Calu3 (cell line): ENCODE measurements around the gene NISCH. TPM values are rescaled to one million over a fixed set of nuclear protein-coding genes. Genes with fewer than 3 reads are reported as not detected.

ENCODE experiments used
- BruUV-seq: library from RNA; stranded (reverse); fragments of 400-500 nt; replicated peaks from 2 replicates; lab custom pipeline; 2021; lab: Mats Ljungman, UMichigan
- CTCF ChIA-PET: fragments of 300-600 bp; sonication (Branson Sonifier 250); formaldehyde crosslinking; loops from one replicate; lab custom pipeline; 2022; ENCODE audit warnings: antibody characterized with exemption; lab: Charles Lee
- DNase-seq: peaks from one replicate; pipeline ENCODE4 v3.0.0; 2022
- H3K27ac Mint-ChIP-seq: one replicate; pipeline ENCODE4 v1.8.0; 2022; ENCODE audit warnings: mixed read lengths; ENCODE audit not compliant: unreplicated experiment
- H3K27me3 Mint-ChIP-seq: one replicate; pipeline ENCODE4 v1.8.0; 2022; ENCODE audit warnings: mixed read lengths; ENCODE audit not compliant: unreplicated experiment
- H3K36me3 Mint-ChIP-seq: one replicate; pipeline ENCODE4 v1.8.0; 2022; ENCODE audit warnings: mild to moderate bottlenecking, moderate library complexity, mixed read lengths; ENCODE audit not compliant: insufficient read depth, unreplicated experiment
- H3K4me1 Mint-ChIP-seq: one replicate; pipeline ENCODE4 v1.8.0; 2022; ENCODE audit warnings: mild to moderate bottlenecking, low read depth, mixed read lengths; ENCODE audit not compliant: unreplicated experiment
- H3K4me3 Mint-ChIP-seq: one replicate; pipeline ENCODE4 v1.8.0; 2022; ENCODE audit warnings: mild to moderate bottlenecking, low read depth, moderate library complexity, mixed read lengths; ENCODE audit not compliant: unreplicated experiment
- H3K9me3 Mint-ChIP-seq: one replicate; pipeline ENCODE4 v1.8.0; 2022; ENCODE audit warnings: low read depth, mixed read lengths; ENCODE audit not compliant: unreplicated experiment
- CTCF ChIP-seq: fragments of 200-600 bp; IDR thresholded peaks from one replicate; pipeline ENCODE4 v1.8.0; 2022; ENCODE audit warnings: antibody characterized with exemption; ENCODE audit not compliant: unreplicated experiment
- intact Hi-C: fragments of 100-400 bp; cut with micrococcal nuclease; formaldehyde crosslinking; loops from one replicate; pipeline ENCODE4 v1.10.0; 2022; ENCODE audit not compliant: unreplicated experiment
- total RNA-seq: library from RNA; stranded (reverse); gene quantifications from 2 replicates; pipeline ENCODE4 v1.2.3, GENCODE V29; 2022

NISCH gene
- total RNA-seq, 1 experiment from 2014 or later: 58.6 TPM

- CTCF ChIA-PET: no interaction called here
- H3K36me3 Mint-ChIP-seq: peaks cover 10% of the 10 kb centered on the region
- no peak overlapping the region for H3K27ac Mint-ChIP-seq
- H3K4me1 Mint-ChIP-seq: no peaks in the 10 kb centered on the region
- H3K9me3 Mint-ChIP-seq: no peaks in the 10 kb centered on the region
- no TSS peak for BruUV-seq
- H3K4me3 Mint-ChIP-seq: no peak overlapping the region
- no peak for TF ChIP-seq CTCF
- intact Hi-C loops: no loop called here
- DNase-seq: no peak
- H3K27me3 Mint-ChIP-seq: no peaks in the 10 kb centered on the region
These were observed 34.0 kb downstream of the NISCH start for GRCh38 chr3:52489453-52489852.

GRCh38 chr3:52490035-52490938 is 34.9 kb downstream of the NISCH start:
- CTCF ChIA-PET: no interaction called here
- no peaks in the 10 kb centered on the region for H3K27me3 Mint-ChIP-seq
- no peak overlapping the region for H3K27ac Mint-ChIP-seq
- intact Hi-C loops: no loop called here
- H3K36me3 Mint-ChIP-seq: peaks cover 8% of the 10 kb centered on the region
- H3K4me1 Mint-ChIP-seq: no peaks in the 10 kb centered on the region
- BruUV-seq: no TSS peak
- no peak for DNase-seq
- no peak for TF ChIP-seq CTCF
- no peak overlapping the region for H3K4me3 Mint-ChIP-seq
- no peaks in the 10 kb centered on the region for H3K9me3 Mint-ChIP-seq

- peaks cover 4% of the 10 kb centered on the region for H3K36me3 Mint-ChIP-seq
- no peak overlapping the region for H3K4me3 Mint-ChIP-seq
- no peak overlapping the region for H3K27ac Mint-ChIP-seq
- no peaks in the 10 kb centered on the region for H3K9me3 Mint-ChIP-seq
- BruUV-seq: no TSS peak
- DNase-seq: no peak
- TF ChIP-seq CTCF: no peak
- intact Hi-C loops: no loop called here
- H3K27me3 Mint-ChIP-seq: no peaks in the 10 kb centered on the region
- H3K4me1 Mint-ChIP-seq: no peaks in the 10 kb centered on the region
- CTCF ChIA-PET: no interaction called here
These were observed 35.6 kb downstream of the NISCH start for GRCh38 chr3:52490939-52491526.

GRCh38 chr3:52492059-52492458 is 36.7 kb downstream of the NISCH start:
- intact Hi-C loops: no loop called here
- no peaks in the 10 kb centered on the region for H3K4me1 Mint-ChIP-seq
- H3K27me3 Mint-ChIP-seq: no peaks in the 10 kb centered on the region
- CTCF ChIA-PET: no interaction called here
- H3K4me3 Mint-ChIP-seq: no peak overlapping the region
- no peak for DNase-seq
- TF ChIP-seq CTCF: no peak
- peaks cover 4% of the 10 kb centered on the region for H3K36me3 Mint-ChIP-seq
- H3K27ac Mint-ChIP-seq: no peak overlapping the region
- no TSS peak for BruUV-seq
- H3K9me3 Mint-ChIP-seq: no peaks in the 10 kb centered on the region
